ENCODE data around the gene NRARP.

Gene NRARP

GRCh38 chr9:137270929-137271695 is 31.0 kb downstream of the NRARP start:
- H3K4me1 ChIP-seq (ENCODE audit: control insufficient read depth, insufficient read depth, low read length), result no peaks in the 10 kb centered on the region
- TF ChIP-seq ZSCAN4 (tag by site-specific recombination; IDR thresholded peaks at IDR 0.05) (no peak), CTCF (tag by site-specific recombination; IDR thresholded peaks at IDR 0.05) (no peak), ZNF48 (tag by site-specific recombination; IDR thresholded peaks at IDR 0.05) (no peak), ZNF654 (tag by site-specific recombination; IDR thresholded peaks at IDR 0.05; ENCODE audit: low read depth) (no peak)
- no peaks in the 10 kb centered on the region for H3K9me3 ChIP-seq (ENCODE audit: control insufficient read depth, insufficient read depth, low read depth, low read length)
- no peak overlapping the region for H3K4me3 ChIP-seq (ENCODE audit: low read depth, low read length)
- peaks cover 0 to 56% of the 10 kb centered on the region in 2 experiments; a peak in 2 of 3 replicates for H3K36me3 ChIP-seq (ENCODE audit: control insufficient read depth in 2 of 2, insufficient read depth in 1 of 2, low read length in 2 of 2)
- ChIA-PET CTCF (interaction anchor here (1.6 kb wide), 1 partner anchor 15 kb away, joined by 3 read pairs; the partner anchor contains the start of gene NELFB), POLR2A (interaction anchor here (1.9 to 2.4 kb wide), 2 partner anchors 27 to 30 kb away, joined by 6 to 9 read pairs; partner anchors contain the start of gene TUBB4B)
- H3K27ac ChIP-seq (ENCODE audit: extremely low read depth, low read depth, low read length), result no peak overlapping the region

GRCh38 chr9:137269231-137269772 is 32.8 kb downstream of the NRARP start:
- no peaks in the 10 kb centered on the region for H3K9me3 ChIP-seq (ENCODE audit: control insufficient read depth, insufficient read depth, low read depth, low read length)
- peaks cover 0 to 67% of the 10 kb centered on the region in 2 experiments; a peak in 2 of 3 replicates for H3K36me3 ChIP-seq (ENCODE audit: control insufficient read depth in 2 of 2, insufficient read depth in 1 of 2, low read length in 2 of 2)
- H3K27ac ChIP-seq (ENCODE audit: extremely low read depth, low read depth, low read length), result no peak overlapping the region
- H3K4me3 ChIP-seq (ENCODE audit: low read depth, low read length), result no peak overlapping the region
- POLR2A ChIA-PET, result interaction anchor here (1.0 kb wide), 1 partner anchor 10 kb away, joined by 3 read pairs; no protein-coding TSS in a partner anchor
- CTCF ChIA-PET, result interaction anchor here (0.5 to 2.1 kb wide), 3 partner anchors 32 to 481 kb away, joined by 3 to 11 read pairs (median 4); no protein-coding TSS in a partner anchor
- no peaks in the 10 kb centered on the region for H3K4me1 ChIP-seq (ENCODE audit: control insufficient read depth, insufficient read depth, low read length)
- no peak for TF ChIP-seq HOXD13 (CRISPR knock-in tag; IDR thresholded peaks at IDR 0.05; ENCODE audit: borderline replicate concordance)
- peak; percentile 54 for TF ChIP-seq OSR2 (tag by site-specific recombination; IDR thresholded peaks at IDR 0.05)
- no peak for TF ChIP-seq KLF16 (tag by site-specific recombination; IDR thresholded peaks at IDR 0.05)

GRCh38 chr9:137268538-137269201 is 33.4 kb downstream of the NRARP start:
- TF ChIP-seq ZNF426 (tag by site-specific recombination; IDR thresholded peaks at IDR 0.05) (no peak), ZNF48 (tag by site-specific recombination; IDR thresholded peaks at IDR 0.05) (peak; percentile 61; the same call in 1 of the 2 replicates), ZBTB8A (tag by site-specific recombination; IDR thresholded peaks at IDR 0.05) (0 out of 2 replicates have a peak, but pooled peaks have one; percentile 22), ZNF501 (tag by site-specific recombination; IDR thresholded peaks at IDR 0.05) (no peak), KLF8 (tag by site-specific recombination; IDR thresholded peaks at IDR 0.05) (no peak), ZBTB48 (tag by site-specific recombination; IDR thresholded peaks at IDR 0.05) (no peak), ZNF473 (tag by site-specific recombination; IDR thresholded peaks at IDR 0.05) (no peak), ZBTB26 (tag by site-specific recombination; optimal IDR thresholded peaks at IDR 0.05) (peak; percentile 14), ZNF19 (tag by site-specific recombination; IDR thresholded peaks at IDR 0.05; ENCODE audit: low read depth) (no peak), YY2 (tag by site-specific recombination; IDR thresholded peaks at IDR 0.05) (no peak), ZNF26 (tag by site-specific recombination; IDR thresholded peaks at IDR 0.05) (no peak), KLF1 (tag by site-specific recombination; IDR thresholded peaks at IDR 0.05) (0 out of 2 replicates have a peak, but pooled peaks have one; percentile 15), ZNF10 (tag by site-specific recombination; IDR thresholded peaks at IDR 0.05) (no peak)
- peaks cover 0 to 69% of the 10 kb centered on the region in 2 experiments; a peak in 2 of 3 replicates for H3K36me3 ChIP-seq (ENCODE audit: control insufficient read depth in 2 of 2, insufficient read depth in 1 of 2, low read length in 2 of 2)
- POLR2A ChIA-PET, result interaction anchor here (1.0 to 10.1 kb wide), 2 partner anchors 10 to 27 kb away, joined by 3 to 103 read pairs; partner anchors contain the start of gene TUBB4B
- H3K27ac ChIP-seq (ENCODE audit: extremely low read depth, low read depth, low read length), result no peak overlapping the region
- CTCF ChIA-PET, result interaction anchor here (0.5 to 2.1 kb wide), 3 partner anchors 13 to 480 kb away, joined by 3 to 11 read pairs (median 3); no protein-coding TSS in a partner anchor
- H3K4me1 ChIP-seq (ENCODE audit: control insufficient read depth, insufficient read depth, low read length), result no peaks in the 10 kb centered on the region
- H3K9me3 ChIP-seq (ENCODE audit: control insufficient read depth, insufficient read depth, low read depth, low read length), result no peaks in the 10 kb centered on the region
- no peak overlapping the region for H3K4me3 ChIP-seq (ENCODE audit: low read depth, low read length)
